B cell (primary cell): ENCODE measurements around the gene FBXO41. TPM values are rescaled to one million over a fixed set of nuclear protein-coding genes. Genes with fewer than 3 reads are reported as not detected.

Source experiments
- ATAC-seq: fragments of 200-7000 bp; cut with Tn5 transposase; one replicate; pipeline ENCODE4 v1.10.0; 2021; ENCODE audit warnings: low read depth, mild to moderate bottlenecking, moderate number of reproducible peaks, moderate library complexity
- CTCF ChIA-PET: fragments of 350-600 bp; sonication (Branson Sonifier 250); formaldehyde crosslinking; loops from one replicate; lab custom pipeline; 2021; ENCODE audit warnings: antibody characterized with exemption, inconsistent platforms; lab: Charles Lee
- POLR2A ChIA-PET: fragments of 350-600 bp; sonication (Branson Sonifier 250); formaldehyde crosslinking; loops from one replicate; lab custom pipeline; 2021; ENCODE audit warnings: antibody characterized with exemption; lab: Charles Lee
- DNase-seq: peaks from one replicate; pipeline ENCODE4 v3.0.0; 2013
- H2AFZ ChIP-seq: 2 replicates; pipeline ENCODE4 v1.6.1; 2012; ENCODE audit warnings: mild to moderate bottlenecking, low read depth, low read length; ENCODE audit not compliant: insufficient read depth, poor library complexity, severe bottlenecking
- H3K27ac ChIP-seq, 2 donors: 1 replicate in 1 of 2; 2 replicates in 1 of 2; pipeline ENCODE4 v1.5.1; 2012 to 2013; ENCODE audit warnings: low read length in 2 of 2, mild to moderate bottlenecking in 2 of 2, moderate library complexity in 1 of 2
- H3K27me3 ChIP-seq, 4 experiments: fragments of 200-600 bp in 1 of 4; sonication (generic) in 1 of 4; replicated peaks in 1 of 4; 1 replicate in 2 of 4; 2 replicates in 2 of 4; pipeline versions ENCODE4 v1.6.1 to v1.7.0; 2013 to 2016; ENCODE audit warnings: low read length in 3 of 4, mild to moderate bottlenecking in 2 of 4, mixed read lengths in 1 of 4, moderate library complexity in 1 of 4; ENCODE audit not compliant: insufficient read depth in 4 of 4, control insufficient read depth in 3 of 4; ENCODE audit errors: control extremely low read depth in 1 of 4
- H3K36me3 ChIP-seq, 2 experiments: replicated peaks in 1 of 2; 1 replicate in 1 of 2; 2 replicates in 1 of 2; pipeline versions ENCODE4 v1.6.1 to v1.7.1; 2013; ENCODE audit warnings: low read length in 1 of 2; ENCODE audit not compliant: insufficient read depth in 2 of 2, control insufficient read depth in 1 of 2; ENCODE audit errors: control extremely low read depth in 1 of 2, extremely low read depth in 1 of 2
- H3K4me1 ChIP-seq, 2 donors: fragments of 200-600 bp in 1 of 2; sonication (generic) in 1 of 2; 1 replicate in 1 of 2; 2 replicates in 1 of 2; pipeline versions ENCODE4 v1.5.1 to v1.6.1; 2013 to 2017; ENCODE audit warnings: low read length in 2 of 2; ENCODE audit not compliant: control insufficient read depth in 2 of 2, insufficient read depth in 2 of 2
- H3K4me2 ChIP-seq: replicated peaks from 2 replicates; pipeline ENCODE3; 2012; ENCODE audit warnings: mild to moderate bottlenecking, low read depth, low read length; ENCODE audit not compliant: poor library complexity, severe bottlenecking
- H3K4me3 ChIP-seq, 5 experiments: fragments of 200-600 bp in 1 of 5; sonication (generic) in 1 of 5; 1 replicate in 3 of 5; 2 replicates in 2 of 5; pipeline versions ENCODE4 v1.5.1 to v1.7.0; 2011 to 2016; ENCODE audit warnings: low read length in 4 of 5, mild to moderate bottlenecking in 4 of 5, low read depth in 2 of 5, control low read depth in 1 of 5, moderate library complexity in 1 of 5; ENCODE audit not compliant: insufficient read depth in 1 of 5; ENCODE audit errors: control extremely low read depth in 1 of 5, extremely low read depth in 1 of 5
- H3K79me2 ChIP-seq: fragments of 200-600 bp; sonication (generic); one replicate; pipeline ENCODE4 v1.6.0; 2016; ENCODE audit warnings: low read length; ENCODE audit not compliant: control insufficient read depth, insufficient read depth
- H3K9ac ChIP-seq: fragments of 200-600 bp; sonication (generic); 2 replicates; pipeline ENCODE4 v1.6.1; 2017; ENCODE audit warnings: mild to moderate bottlenecking, low read length, moderate library complexity
- H3K9me3 ChIP-seq, 3 donors: one replicate each; pipeline versions ENCODE4 v1.6.1 to v1.7.1; 2013; ENCODE audit warnings: low read length in 2 of 3; ENCODE audit not compliant: control insufficient read depth in 2 of 3, insufficient read depth in 1 of 3; ENCODE audit errors: control extremely low read depth in 1 of 3
- H4K20me1 ChIP-seq: 2 replicates; pipeline ENCODE4 v1.6.0; 2012; ENCODE audit warnings: mild to moderate bottlenecking, low read length; ENCODE audit not compliant: insufficient read depth, control insufficient read depth, poor library complexity, severe bottlenecking
- H3K27ac Mint-ChIP-seq: one replicate; pipeline ENCODE4 v1.8.0; 2021; ENCODE audit warnings: mixed read lengths
- H3K27me3 Mint-ChIP-seq: one replicate; pipeline ENCODE4 v1.8.0; 2021; ENCODE audit warnings: mixed read lengths
- H3K4me1 Mint-ChIP-seq: one replicate; pipeline ENCODE4 v1.8.0; 2021; ENCODE audit warnings: mixed read lengths
- H3K4me3 Mint-ChIP-seq: one replicate; pipeline ENCODE4 v1.8.0; 2021; ENCODE audit warnings: mixed read lengths
- H3K9me3 Mint-ChIP-seq: one replicate; pipeline ENCODE4 v1.8.0; 2022; ENCODE audit warnings: mixed read lengths; ENCODE audit not compliant: insufficient read depth
- CTCF ChIP-seq: fragments of 200-600 bp; IDR thresholded peaks from one replicate; pipeline ENCODE4 v1.8.0; 2022; ENCODE audit warnings: antibody characterized with exemption, mild to moderate bottlenecking
- EZH2 ChIP-seq: IDR thresholded peaks from 2 replicates; pipeline ENCODE4 v1.6.1; 2012; ENCODE audit warnings: borderline replicate concordance, low read depth, mild to moderate bottlenecking, moderate library complexity, low read length; ENCODE audit not compliant: insufficient read depth, poor library complexity, severe bottlenecking
- WGBS: methylation state at CpG from one replicate; pipeline ENCODE4 v1.1.5; 2013; ENCODE audit warnings: missing lambda C conversion rate; ENCODE audit not compliant: insufficient coverage; 5-methylcytosine and 5-hydroxymethylcytosine counted together
- intact Hi-C: fragments of 100-400 bp; cut with micrococcal nuclease; formaldehyde crosslinking; loops from one replicate; pipeline ENCODE4 v1.10.0; 2022
- polyA plus RNA-seq: library from polyadenylated mRNA; depleted of rRNA; stranded (reverse); fragments of >200 nt; gene quantifications from 2 replicates; pipeline ENCODE4 v1.2.3, GENCODE V29; 2012
- total RNA-seq, 2 donors: library from RNA; stranded (reverse); fragments of 120-200 nt in 1 of 2; gene quantifications; 1 replicate in 1 of 2; 2 replicates in 1 of 2; pipeline versions ENCODE4 v1.2.3 to v1.2.4, GENCODE V29; 2013 to 2022

Gene FBXO41
- total and polyA plus RNA-seq, 2 donors (not counting 1 experiment from before 2014, with no cell fraction given), result 25.2 to 29.6 TPM

- Histone ChIP-seq H2AFZ (peak overlapping the region; percentile 99), H3K79me2 (peaks cover 30% of the 10 kb centered on the region), H3K4me1 (peaks cover 18 to 20% of the 10 kb centered on the region in 2 donors), H3K9ac (peak overlapping the region; percentile 75), H3K27me3 (no peaks in the 10 kb centered on the region), H3K27ac (peak overlapping the region in 1 of 2 donors; percentile 52), H3K9me3 (no peaks in the 10 kb centered on the region), H3K36me3 (no peaks in the 10 kb centered on the region), H3K4me2 (peak overlapping the region; percentile 99), H3K4me3 (peak overlapping the region; percentile 13 to 98 (median 94)), H4K20me1 (peaks cover 21% of the 10 kb centered on the region)
- ChIA-PET CTCF (interaction anchor here (0.9 to 2.9 kb wide), 6 partner anchors 9 to 238 kb away, joined by 3 to 24 read pairs (median 6); partner anchors contain the start of gene FBXO41), POLR2A (interaction anchor here (0.7 to 2.2 kb wide), 8 partner anchors 14 to 1422 kb away, joined by 3 to 20 read pairs (median 7); partner anchors contain the start of genes ALMS1, FBXO41, INO80B and SFXN5)
- H3K27ac Mint-ChIP-seq, result peak overlapping the region; percentile 93
- WGBS, result 3% methylated on average over 30 of the region's 37 CpGs
- peaks cover 34% of the 10 kb centered on the region for H3K4me1 Mint-ChIP-seq
- H3K27me3 Mint-ChIP-seq, result no peaks in the 10 kb centered on the region
- H3K4me3 Mint-ChIP-seq, result peak overlapping the region; percentile 99
- DNase-seq (no peak), ATAC-seq (no peak)
- intact Hi-C loops, result loop anchor here (1.0 to 5.0 kb wide), 8 partner anchors 18 to 1725 kb away; partner anchors contain the start of genes ALMS1, AUP1, DQX1 and HTRA2
- no peaks in the 10 kb centered on the region for H3K9me3 Mint-ChIP-seq
- no peak for TF ChIP-seq EZH2
- TF ChIP-seq CTCF, result no peak
Measured at GRCh38 chr2:73232403-73233153, 51.7 kb downstream of the FBXO41 start.

GRCh38 chr2:73228631-73229030 lies 55.6 kb downstream of the FBXO41 start:
- no peak overlapping the region for H2AFZ ChIP-seq
- ChIA-PET CTCF (interaction anchor here (1.5 to 2.9 kb wide), 3 partner anchors 16 to 157 kb away, joined by 3 to 7 read pairs (median 7); partner anchors contain the start of genes ALMS1 and SMYD5), POLR2A (no interaction called here)
- H3K27ac ChIP-seq, result no peak overlapping the region
- no peak overlapping the region for H3K4me3 ChIP-seq
- peaks cover 4% of the 10 kb centered on the region for H3K79me2 ChIP-seq
- no peaks in the 10 kb centered on the region for H3K9me3 ChIP-seq
- DNase-seq, result no peak
- no peak overlapping the region for H3K4me2 ChIP-seq
- no peaks in the 10 kb centered on the region for H4K20me1 ChIP-seq
- peaks cover 4 to 7% of the 10 kb centered on the region in 2 donors for H3K4me1 ChIP-seq
- Mint-ChIP-seq H3K27me3 (no peaks in the 10 kb centered on the region), H3K4me1 (peaks cover 8% of the 10 kb centered on the region), H3K27ac (no peak overlapping the region), H3K4me3 (no peak overlapping the region), H3K9me3 (no peaks in the 10 kb centered on the region)
- peaks cover 0 to 10% of the 10 kb centered on the region in 2 experiments for H3K36me3 ChIP-seq
- TF ChIP-seq EZH2 (no peak), CTCF (no peak)
- no peak for ATAC-seq
- 98% methylated on average over 8 of the region's 14 CpGs for WGBS
- intact Hi-C loops, result no loop called here
- no peak overlapping the region for H3K9ac ChIP-seq
- no peaks in the 10 kb centered on the region for H3K27me3 ChIP-seq
